Endometrium (tissue), 2 donors: ENCODE results near the gene TELO2.

Experiments
- FAIRE-seq: peaks from 2 replicates; lab custom pipeline; 2012; peaks lifted over from hg19 to GRCh38; lab: Jason Lieb, UNC
- donor health status: control.
- donor health status: control.

The TELO2 gene

GRCh38 chr16:1554826-1555445, 61.8 kb downstream of the TELO2 start:
- FAIRE-seq, result no peak

GRCh38 chr16:1556254-1556653, 63.1 kb downstream of the TELO2 start:
- no peak for FAIRE-seq

GRCh38 chr16:1557074-1557473, 63.9 kb downstream of the TELO2 start:
- no peak for FAIRE-seq

- no peak for FAIRE-seq
Observed at GRCh38 chr16:1557576-1557975, 64.4 kb downstream of the TELO2 start.

- FAIRE-seq, result no peak
Observed at GRCh38 chr16:1559446-1559975, 66.4 kb downstream of the TELO2 start.
